ENCODE results near the gene PRMT7.

The PRMT7 gene

DNA sequence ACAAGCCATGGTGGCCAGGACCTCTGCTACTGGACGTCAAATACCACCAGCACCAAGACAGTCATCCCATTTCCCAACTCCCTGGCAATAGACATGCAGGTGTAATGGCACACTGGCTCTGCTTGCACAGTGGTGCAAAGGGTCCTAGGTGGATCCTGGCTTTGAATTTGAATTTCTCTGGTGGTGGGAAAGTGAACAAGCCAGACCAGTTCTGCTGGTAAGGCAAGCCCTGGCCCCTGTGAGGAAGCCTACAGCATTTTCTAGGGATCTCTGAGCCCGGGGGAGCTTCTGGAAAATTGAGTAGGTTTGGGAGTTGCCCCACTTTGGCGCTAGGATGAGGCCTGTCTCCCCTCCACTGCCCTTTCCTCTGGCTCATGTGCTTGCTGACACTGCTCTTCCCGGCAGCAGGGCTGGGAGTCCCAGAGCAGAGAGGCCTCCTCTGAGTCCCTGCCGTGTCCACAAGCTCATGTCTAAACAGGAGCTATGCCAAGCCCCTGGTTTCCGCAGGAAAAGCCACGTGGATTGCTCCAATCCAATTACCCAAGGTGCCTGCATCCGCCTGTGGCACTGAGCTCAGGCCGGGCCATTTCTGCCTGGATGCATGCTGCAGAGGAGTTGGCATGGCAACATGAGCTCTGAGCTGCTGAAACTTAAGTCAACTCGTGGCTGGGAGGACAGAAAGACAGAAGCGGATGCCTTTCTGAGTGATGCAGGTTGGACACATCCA, 67.0 kb downstream of the PRMT7 start:
- ChIA-PET CTCF (interaction anchor here (1.0 to 2.1 kb wide), 6 partner anchors 8 to 143 kb away, joined by 3 to 8 read pairs (median 4); no protein-coding TSS in a partner anchor), POLR2A (no interaction called here)
- DNase-seq (ENCODE audit: extremely low spot score) = no peak
- TF ChIP-seq, protein P1, sequence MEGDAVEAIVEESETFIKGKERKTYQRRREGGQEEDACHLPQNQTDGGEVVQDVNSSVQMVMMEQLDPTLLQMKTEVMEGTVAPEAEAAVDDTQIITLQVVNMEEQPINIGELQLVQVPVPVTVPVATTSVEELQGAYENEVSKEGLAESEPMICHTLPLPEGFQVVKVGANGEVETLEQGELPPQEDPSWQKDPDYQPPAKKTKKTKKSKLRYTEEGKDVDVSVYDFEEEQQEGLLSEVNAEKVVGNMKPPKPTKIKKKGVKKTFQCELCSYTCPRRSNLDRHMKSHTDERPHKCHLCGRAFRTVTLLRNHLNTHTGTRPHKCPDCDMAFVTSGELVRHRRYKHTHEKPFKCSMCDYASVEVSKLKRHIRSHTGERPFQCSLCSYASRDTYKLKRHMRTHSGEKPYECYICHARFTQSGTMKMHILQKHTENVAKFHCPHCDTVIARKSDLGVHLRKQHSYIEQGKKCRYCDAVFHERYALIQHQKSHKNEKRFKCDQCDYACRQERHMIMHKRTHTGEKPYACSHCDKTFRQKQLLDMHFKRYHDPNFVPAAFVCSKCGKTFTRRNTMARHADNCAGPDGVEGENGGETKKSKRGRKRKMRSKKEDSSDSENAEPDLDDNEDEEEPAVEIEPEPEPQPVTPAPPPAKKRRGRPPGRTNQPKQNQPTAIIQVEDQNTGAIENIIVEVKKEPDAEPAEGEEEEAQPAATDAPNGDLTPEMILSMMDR (IDR thresholded peaks at IDR 0.05; ENCODE audit: control extremely low read depth, extremely low read depth, low read depth, missing control alignments) = no peak

DNA sequence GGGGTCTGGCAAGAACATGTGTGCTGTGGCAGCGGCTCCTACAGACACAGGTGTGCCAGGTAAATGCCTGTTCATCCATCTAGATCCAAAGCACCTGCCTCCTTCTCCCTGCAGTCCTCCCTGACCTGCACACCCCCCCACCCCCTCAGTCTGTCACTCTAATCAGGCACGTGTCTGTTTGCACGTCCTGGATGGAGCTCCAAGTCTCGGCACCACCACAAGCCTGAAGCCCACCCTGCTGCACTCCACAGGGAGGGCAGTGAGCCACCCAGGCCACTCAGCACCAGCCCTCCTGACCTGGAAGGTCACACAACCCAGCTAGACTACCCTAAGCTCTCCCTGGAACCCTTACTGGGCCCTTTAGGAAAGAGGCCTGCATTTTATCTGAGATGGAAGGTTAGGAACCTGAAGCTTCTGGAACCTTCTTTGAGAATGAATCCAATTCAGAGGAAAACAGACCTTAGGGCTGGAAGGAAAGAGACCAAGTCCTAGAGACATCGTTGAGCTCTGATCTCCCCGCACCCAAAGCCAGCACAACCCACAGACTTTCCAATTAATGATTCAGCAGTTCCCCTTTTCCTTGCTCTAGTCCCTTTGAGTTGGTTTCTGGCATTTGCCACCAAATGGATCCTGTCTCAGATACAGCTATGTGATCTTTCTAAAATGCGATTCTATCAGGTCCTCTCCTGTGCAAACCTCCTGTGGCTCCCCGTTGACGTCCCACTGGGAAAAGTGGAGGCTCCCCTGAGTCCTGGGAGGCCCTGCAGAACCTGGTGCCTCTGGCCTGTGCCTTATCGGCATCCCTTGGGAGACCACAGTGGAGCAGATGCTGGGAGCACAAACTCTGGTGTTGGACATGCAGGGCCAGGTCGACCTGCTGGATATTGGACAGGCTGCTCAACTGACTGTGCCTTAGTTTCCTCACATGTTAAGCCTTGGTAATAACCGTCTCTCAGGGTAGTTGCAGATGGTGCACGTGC, 67.9 kb downstream of the PRMT7 start:
- ChIA-PET CTCF (interaction anchor here (1.1 to 2.1 kb wide), 5 partner anchors 9 to 142 kb away, joined by 3 to 8 read pairs (median 5); no protein-coding TSS in a partner anchor), POLR2A (no interaction called here)
- DNase-seq (ENCODE audit: extremely low spot score) = no peak
- TF ChIP-seq, protein P1 (IDR thresholded peaks at IDR 0.05; ENCODE audit: control extremely low read depth, extremely low read depth, low read depth, missing control alignments) = no peak

DNA sequence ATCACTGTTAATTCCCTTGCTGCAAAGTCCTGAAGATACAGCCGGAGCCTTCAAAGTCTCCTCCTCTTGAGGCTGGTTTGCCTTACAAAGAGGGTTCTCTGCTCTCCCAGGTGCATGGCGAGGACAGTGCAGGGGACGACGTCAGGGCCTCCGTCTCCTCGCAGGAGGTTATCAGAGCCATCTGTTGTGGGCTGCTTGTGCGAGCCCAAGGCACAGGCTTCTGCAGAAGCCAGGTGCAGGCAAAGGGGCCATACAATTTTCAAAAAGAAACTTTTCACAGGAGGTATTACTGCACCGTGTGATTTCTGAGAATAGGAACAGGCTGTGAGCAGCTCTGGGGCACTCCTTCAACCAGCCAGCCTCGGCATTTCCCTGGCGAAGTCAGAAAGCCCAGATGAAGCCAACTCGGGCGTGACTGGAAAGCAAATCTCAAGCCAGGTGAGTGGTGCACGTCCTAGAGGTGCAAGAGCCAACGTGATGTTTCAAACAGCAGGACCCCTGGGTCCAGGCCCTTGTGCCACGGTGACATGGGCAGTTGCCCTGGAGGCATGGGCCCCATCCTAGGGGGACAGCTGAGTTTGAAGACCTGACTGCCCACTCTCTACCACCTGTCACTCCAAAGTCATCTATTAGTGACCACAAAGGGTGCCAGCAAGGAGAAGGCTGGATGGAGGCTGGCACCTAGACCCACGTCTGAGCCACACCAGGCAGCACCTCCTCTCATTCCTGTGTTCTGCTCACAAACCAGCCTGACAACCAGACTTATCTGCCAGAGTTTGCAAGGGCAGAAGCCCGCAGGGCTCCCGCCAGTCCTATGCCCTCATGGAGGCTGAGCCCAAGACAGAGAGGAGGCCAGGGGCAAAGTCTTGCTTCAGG, 68.9 kb downstream of the PRMT7 start:
- DNase-seq (ENCODE audit: extremely low spot score) = no peak
- CTCF ChIA-PET = interaction anchor here (1.2 kb wide), 1 partner anchor 10 kb away, joined by 3 read pairs; no protein-coding TSS in a partner anchor
- TF ChIP-seq, protein P1 (IDR thresholded peaks at IDR 0.05; ENCODE audit: control extremely low read depth, extremely low read depth, low read depth, missing control alignments) = no peak
- POLR2A ChIA-PET = no interaction called here

DNA sequence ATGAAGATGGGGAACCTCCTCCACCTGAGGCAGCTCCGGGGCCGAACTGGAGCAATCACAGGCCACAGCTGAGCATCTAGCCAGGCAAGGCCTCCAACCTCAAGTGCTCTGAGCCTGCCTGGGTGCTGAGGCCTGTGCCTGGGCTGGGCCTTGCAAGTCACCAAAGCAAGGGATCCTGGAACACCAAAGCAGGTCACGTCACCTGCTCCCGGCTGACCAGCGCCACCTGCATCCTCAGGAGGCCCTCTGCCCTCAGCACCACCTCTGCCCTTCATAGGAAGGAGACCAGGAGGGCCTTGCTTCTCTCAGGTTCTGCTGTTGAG, 69.5 kb downstream of the PRMT7 start:
- ChIA-PET CTCF (no interaction called here), POLR2A (no interaction called here)
- DNase-seq (ENCODE audit: extremely low spot score) = no peak
- TF ChIP-seq, protein P1 (IDR thresholded peaks at IDR 0.05; ENCODE audit: control extremely low read depth, extremely low read depth, low read depth, missing control alignments) = no peak

DNA sequence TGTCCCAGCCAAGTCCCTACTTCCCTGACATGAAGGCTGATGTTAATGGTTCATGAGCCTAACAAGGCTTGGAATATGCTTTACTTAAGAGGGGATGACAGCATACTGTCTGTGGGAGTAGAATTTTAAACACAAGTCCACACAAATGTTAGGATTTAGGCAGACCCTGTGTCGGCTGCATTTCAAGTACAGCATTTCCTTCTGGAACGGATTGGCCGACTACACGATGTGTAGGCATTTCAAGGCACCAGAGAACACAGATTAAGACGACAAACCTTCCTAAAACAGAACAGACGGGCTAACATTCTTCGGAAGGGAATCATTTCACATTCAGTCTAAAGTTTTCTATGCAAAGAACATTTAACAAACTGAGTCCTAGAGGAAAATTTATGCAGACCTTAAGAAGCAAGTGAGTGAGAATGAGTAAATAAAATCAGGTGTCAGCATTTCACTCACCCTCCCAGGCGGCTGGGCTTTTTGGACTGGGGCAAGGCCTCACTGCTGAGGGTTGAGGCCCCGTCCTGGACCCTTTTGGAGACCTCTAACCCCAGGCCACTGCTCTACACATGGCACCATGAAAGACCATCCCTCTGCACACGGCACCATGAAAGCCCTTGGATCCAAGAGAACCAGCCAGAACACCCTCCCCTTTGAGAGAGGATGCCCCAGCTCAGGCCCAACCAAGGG, 70.0 kb downstream of the PRMT7 start:
- TF ChIP-seq, protein P1 (IDR thresholded peaks at IDR 0.05; ENCODE audit: control extremely low read depth, extremely low read depth, low read depth, missing control alignments) = no peak
- POLR2A ChIA-PET = no interaction called here
- CTCF ChIA-PET = interaction anchor here (1.1 to 2.5 kb wide), 7 partner anchors 8 to 26 kb away, joined by 3 to 10 read pairs (median 4); no protein-coding TSS in a partner anchor
- DNase-seq (ENCODE audit: extremely low spot score) = no peak

All from GM10248 (cell line).